GM18951 (cell line): ENCODE measurements around the gene SDCBP2.

Experiments
- POLR2A ChIP-seq: IDR thresholded peaks from 4 replicates; pipeline ENCODE4 v1.6.1; 2011; ENCODE audit warnings: mild to moderate bottlenecking; ENCODE audit not compliant: insufficient read length, insufficient read depth; ENCODE audit errors: extremely low read depth
- in situ Hi-C: fragments of 300-500 bp; cut with MboI; formaldehyde crosslinking; loops from one replicate; pipeline ENCODE4 v1.12.0; 2022; ENCODE audit warnings: low sequenced_read_pairs, mixed read lengths, inconsistent platforms; ENCODE audit not compliant: unreplicated experiment

The SDCBP2 gene

DNA sequence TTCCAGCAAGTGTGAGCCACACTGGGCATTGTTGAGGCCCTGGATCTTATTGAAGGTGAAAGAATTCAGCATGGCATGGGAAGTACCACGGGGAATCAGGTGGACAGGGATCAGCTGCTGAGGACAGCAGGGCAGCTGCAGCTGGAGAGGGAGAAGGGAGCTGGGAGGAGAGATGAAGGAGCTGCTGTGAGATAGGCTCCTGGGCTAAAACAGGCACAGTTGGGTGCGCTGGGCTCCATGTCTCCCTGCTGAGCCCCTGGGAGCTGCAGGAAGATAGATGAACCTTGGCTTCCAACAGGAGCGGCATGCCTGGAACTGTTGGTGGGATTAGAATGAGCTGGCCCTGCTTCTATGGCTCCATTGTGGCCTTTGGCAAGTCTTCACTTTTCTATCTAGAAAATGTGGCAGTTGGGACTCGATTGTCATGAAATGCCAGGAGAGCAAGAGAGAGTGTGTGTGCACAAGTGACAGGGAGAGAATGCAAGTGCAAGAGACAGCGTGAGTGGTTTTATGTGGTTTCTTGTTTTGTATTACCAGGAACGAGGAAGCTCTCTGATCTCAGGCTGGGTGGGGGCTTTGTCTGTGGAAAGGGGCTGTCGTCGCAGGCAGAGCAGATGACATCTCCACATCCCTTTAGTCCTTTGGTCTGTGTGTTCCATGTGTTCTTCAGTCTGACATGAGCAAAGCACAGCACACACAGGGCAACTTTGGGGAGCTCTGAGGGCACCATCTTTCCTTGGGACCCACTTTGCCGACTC is 42.5 kb downstream of the SDCBP2 start:
- TF ChIP-seq POLR2A = no peak

GRCh38 chr20:1283522-1284510 is 45.1 kb downstream of the SDCBP2 start:
- TF ChIP-seq POLR2A = no peak
- in situ Hi-C loops = no loop called here

More for the DNA sequence above, 42.5 kb downstream of the SDCBP2 start:
- in situ Hi-C loops = no loop called here

DNA sequence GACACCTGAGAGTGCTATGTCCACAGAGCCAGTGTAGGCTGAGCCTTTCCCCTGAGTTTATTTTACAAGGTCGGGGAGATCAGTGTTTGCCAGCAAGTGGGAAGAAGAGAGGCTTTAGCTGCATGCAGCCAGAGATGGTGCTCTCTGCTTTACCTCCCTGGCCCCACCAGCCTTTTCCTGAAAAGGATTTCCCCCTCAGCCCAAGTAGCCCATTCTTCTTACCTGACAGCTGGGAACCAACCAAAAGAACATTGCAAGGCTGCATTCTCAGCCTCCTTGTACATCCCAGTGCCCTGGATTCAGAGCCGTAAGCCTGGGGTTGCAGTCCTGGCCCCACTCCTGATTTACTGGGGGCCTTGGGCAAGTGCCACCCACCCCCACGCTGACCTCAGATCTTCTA is 46.0 kb downstream of the SDCBP2 start:
- no peak for TF ChIP-seq POLR2A
- in situ Hi-C loops = no loop called here

- TF ChIP-seq POLR2A = no peak
- in situ Hi-C loops = no loop called here
These were observed 47.5 kb downstream of the SDCBP2 start for GRCh38 chr20:1281279-1282057.

- in situ Hi-C loops = no loop called here
These were observed 48.5 kb downstream of the SDCBP2 start for GRCh38 chr20:1280195-1281102.

DNA sequence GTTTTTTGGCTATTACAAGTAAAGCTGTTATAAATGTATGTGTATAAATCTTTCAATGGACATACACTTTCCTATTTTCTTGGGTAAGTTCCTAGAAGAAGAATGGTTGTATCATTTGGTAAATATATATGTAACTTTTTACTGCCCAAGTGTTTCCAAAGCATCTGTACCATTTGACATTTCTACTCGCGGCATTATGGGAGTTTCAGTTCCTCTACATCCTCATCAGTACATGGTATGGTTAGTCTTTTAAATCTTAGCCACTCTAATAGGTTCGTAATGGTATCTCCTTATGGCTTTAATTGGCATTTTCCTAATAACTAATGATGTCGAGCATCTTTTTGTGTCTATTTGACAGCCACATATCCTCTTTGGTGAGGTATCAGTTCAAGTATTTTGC is 49.9 kb downstream of the SDCBP2 start:
- no peak for TF ChIP-seq POLR2A
- in situ Hi-C loops = no loop called here

More at GRCh38 chr20:1280195-1281102, 48.5 kb downstream of the SDCBP2 start:
- TF ChIP-seq POLR2A = no peak

GRCh38 chr20:1277529-1278322 is 51.2 kb downstream of the SDCBP2 start:
- no peak for TF ChIP-seq POLR2A
- in situ Hi-C loops = no loop called here

GRCh38 chr20:1275919-1276318 is 53.0 kb downstream of the SDCBP2 start:
- in situ Hi-C loops = no loop called here
- no peak for TF ChIP-seq POLR2A

- in situ Hi-C loops = no loop called here
- TF ChIP-seq POLR2A = no peak
These were observed 54.2 kb downstream of the SDCBP2 start for GRCh38 chr20:1274485-1275311.

GRCh38 chr20:1273366-1273765 is 55.6 kb downstream of the SDCBP2 start:
- TF ChIP-seq POLR2A = no peak
- in situ Hi-C loops = no loop called here

DNA sequence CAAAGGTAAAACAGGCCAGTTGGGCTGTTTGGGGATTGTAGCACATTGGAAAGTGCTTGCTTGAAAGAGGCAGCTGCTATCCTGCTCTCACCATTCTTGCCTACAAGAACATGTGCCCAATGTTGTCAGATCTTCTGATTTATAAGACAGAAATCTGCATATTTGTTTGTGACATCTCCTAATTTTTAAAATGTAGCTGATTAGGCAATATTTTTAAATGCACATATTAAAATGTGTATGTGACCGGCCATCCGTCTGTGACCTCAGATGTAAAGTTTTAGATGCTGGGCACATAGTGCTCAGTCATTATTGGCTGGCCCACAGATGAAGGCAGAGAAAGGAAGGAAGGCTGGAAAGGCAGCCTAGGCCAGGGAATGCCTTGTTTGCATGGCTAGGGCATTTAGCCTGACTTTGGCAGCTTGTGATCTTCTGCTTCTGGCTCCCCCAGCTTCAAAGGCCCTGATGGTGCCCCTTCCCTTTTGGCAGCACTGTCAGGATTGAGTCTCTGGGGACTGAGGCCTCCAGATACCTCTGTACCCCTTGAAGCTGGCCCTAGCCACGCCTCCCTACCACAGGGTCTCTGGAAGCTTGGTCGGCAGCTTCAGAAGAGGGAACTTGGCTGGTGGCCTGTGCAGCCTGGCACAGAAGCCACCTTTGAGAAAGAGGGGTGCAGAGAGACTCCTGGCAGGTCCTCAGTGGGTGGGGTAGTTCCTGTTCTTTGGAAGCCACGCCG is 56.4 kb downstream of the SDCBP2 start:
- in situ Hi-C loops = no loop called here
- TF ChIP-seq POLR2A = no peak
